ENCODE results near the gene PTPRM. TPM values are rescaled to one million over a fixed set of nuclear protein-coding genes. Genes with fewer than 3 reads are reported as not detected.

The PTPRM gene
- total and polyA plus RNA-seq, 2 of the 8 experiments (the other 6 are each of a cell fraction or from before 2014, with no cell fraction given) = 4.1 to 7.0 TPM

- no peak for TF ChIP-seq PHF8 (conservative IDR thresholded peaks at IDR 0.05; ENCODE audit: low read depth, low read length)
Observed at GRCh38 chr18:8366656-8367055, 799.5 kb downstream of the PTPRM start (continued).
